Measurements from ENCODE around the gene S100A2. TPM values are rescaled to one million over a fixed set of nuclear protein-coding genes. Genes with fewer than 3 reads are reported as not detected.
"Not testable (repeated sequence)": the region's sequence is repeated elsewhere in the genome, so short reads cannot be mapped to it uniquely, and the experiment has no call there.

Gene S100A2
- total RNA-seq, 1 donor from 2014 or later: not detected

DNA sequence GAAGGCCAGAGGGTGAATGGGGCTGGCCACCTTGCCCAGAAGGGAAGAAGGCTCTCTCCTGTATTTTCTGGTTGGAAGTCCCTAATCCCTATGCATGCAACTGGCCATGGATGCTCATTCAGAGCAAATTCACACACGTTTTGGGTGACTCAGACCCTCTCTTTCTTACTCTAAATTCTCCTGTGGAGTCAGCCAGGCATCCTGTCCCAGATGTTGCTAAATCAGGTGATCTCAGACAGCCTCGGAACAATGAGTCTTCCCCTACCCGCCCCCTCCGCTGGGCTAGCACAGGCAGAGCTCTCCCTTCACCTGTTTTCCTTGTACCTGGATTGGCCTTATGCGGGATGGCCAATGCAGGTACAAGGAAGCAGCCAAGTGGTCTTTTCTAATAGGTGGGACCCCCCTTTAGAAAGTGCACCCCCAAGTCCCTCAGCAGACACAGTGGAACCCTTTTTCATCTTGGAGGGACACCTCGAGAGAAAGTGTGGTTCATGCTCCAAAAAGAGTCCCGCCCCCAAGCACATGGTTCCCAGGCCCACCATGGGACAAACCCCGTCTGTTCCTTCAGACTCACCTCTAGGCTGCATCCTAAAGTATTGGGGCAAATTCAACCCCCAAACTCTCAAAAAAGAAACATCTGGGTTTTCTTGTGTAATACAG lies 38.5 kb downstream of the S100A2 start:
- TF ChIP-seq, protein P1, sequence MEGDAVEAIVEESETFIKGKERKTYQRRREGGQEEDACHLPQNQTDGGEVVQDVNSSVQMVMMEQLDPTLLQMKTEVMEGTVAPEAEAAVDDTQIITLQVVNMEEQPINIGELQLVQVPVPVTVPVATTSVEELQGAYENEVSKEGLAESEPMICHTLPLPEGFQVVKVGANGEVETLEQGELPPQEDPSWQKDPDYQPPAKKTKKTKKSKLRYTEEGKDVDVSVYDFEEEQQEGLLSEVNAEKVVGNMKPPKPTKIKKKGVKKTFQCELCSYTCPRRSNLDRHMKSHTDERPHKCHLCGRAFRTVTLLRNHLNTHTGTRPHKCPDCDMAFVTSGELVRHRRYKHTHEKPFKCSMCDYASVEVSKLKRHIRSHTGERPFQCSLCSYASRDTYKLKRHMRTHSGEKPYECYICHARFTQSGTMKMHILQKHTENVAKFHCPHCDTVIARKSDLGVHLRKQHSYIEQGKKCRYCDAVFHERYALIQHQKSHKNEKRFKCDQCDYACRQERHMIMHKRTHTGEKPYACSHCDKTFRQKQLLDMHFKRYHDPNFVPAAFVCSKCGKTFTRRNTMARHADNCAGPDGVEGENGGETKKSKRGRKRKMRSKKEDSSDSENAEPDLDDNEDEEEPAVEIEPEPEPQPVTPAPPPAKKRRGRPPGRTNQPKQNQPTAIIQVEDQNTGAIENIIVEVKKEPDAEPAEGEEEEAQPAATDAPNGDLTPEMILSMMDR (conservative IDR thresholded peaks at IDR 0.05): no peak
- Mint-ChIP-seq H3K9me3 (no peaks in the 10 kb centered on the region), H3K36me3 (ENCODE audit: low read depth) (no peaks in the 10 kb centered on the region), H3K4me3 (no peak overlapping the region), H3K27me3 (ENCODE audit: low read depth) (no peaks in the 10 kb centered on the region), H3K27ac (ENCODE audit: unreplicated experiment) (no peak overlapping the region), H3K4me1 (peaks cover under 1% of the 10 kb centered on the region)
- no peak for DNase-seq (ENCODE audit: low read depth, low spot score)

DNA sequence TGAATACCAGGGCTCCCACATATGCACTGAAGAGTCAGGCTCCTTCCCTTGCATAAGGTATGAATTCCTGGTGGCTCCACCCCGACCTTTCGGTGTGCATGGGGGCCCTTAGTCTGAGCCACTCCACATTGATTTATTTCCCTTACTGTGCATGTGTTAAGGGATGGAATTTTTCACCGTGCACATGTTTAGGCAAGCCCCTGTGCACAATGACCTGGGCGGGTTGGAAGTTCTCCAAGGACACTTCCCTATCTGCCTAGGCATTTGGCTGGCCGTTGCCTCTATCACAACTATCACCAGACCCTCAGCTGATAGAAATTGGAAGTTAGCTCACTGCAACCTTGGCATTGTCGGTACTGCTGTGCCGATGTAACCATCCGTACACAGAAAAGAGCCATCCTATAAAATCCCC lies 39.5 kb downstream of the S100A2 start:
- Mint-ChIP-seq H3K4me3 (no peak overlapping the region), H3K27me3 (ENCODE audit: low read depth) (no peaks in the 10 kb centered on the region), H3K27ac (ENCODE audit: unreplicated experiment) (no peak overlapping the region), H3K36me3 (ENCODE audit: low read depth) (no peaks in the 10 kb centered on the region), H3K9me3 (no peaks in the 10 kb centered on the region), H3K4me1 (no peaks in the 10 kb centered on the region)
- TF ChIP-seq, protein P1 (conservative IDR thresholded peaks at IDR 0.05): no peak
- DNase-seq (ENCODE audit: low read depth, low spot score): no peak

GRCh38 chr1:153525088-153525728 lies 40.4 kb downstream of the S100A2 start:
- no peak for DNase-seq (ENCODE audit: low read depth, low spot score)
- TF ChIP-seq, protein P1 (conservative IDR thresholded peaks at IDR 0.05): no peak
- Mint-ChIP-seq H3K9me3 (no peaks in the 10 kb centered on the region), H3K4me1 (no peaks in the 10 kb centered on the region), H3K27me3 (ENCODE audit: low read depth) (no peaks in the 10 kb centered on the region), H3K36me3 (ENCODE audit: low read depth) (no peaks in the 10 kb centered on the region), H3K4me3 (no peak overlapping the region), H3K27ac (ENCODE audit: unreplicated experiment) (no peak overlapping the region)

- not testable (repeated sequence) for H3K9me3 Mint-ChIP-seq; H3K27me3 Mint-ChIP-seq (ENCODE audit: low read depth); H3K36me3 Mint-ChIP-seq (ENCODE audit: low read depth); H3K4me3 Mint-ChIP-seq; H3K4me1 Mint-ChIP-seq; DNase-seq (ENCODE audit: low read depth, low spot score); H3K27ac Mint-ChIP-seq (ENCODE audit: unreplicated experiment)
These were observed 43.1 kb downstream of the S100A2 start for GRCh38 chr1:153522353-153523048.

DNA sequence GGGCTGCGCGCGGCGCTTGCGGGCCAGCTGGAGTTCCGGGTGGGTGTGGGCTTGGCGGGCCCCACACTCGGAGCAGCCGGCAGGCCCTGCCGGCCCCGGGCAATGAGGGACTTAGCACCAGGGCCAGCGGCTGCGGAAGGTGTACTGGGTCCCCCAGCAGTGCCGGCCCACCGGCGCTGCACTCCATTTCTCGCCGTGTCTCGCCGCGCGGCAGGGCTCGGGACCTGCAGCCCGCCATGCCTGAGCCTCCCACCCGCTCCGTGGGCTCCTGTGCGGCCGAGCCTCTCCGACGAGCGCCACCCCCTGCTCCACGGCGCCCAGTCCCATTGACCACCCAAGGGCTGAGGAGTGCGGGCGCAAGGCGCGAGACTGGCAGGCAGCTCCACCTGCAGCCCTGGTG lies 43.8 kb downstream of the S100A2 start:
- not testable (repeated sequence) for H3K4me1 Mint-ChIP-seq

GRCh38 chr1:153520818-153521476 lies 44.7 kb downstream of the S100A2 start:
- Mint-ChIP-seq H3K36me3 (ENCODE audit: low read depth) (no peaks in the 10 kb centered on the region), H3K27ac (ENCODE audit: unreplicated experiment) (no peak overlapping the region)

More for the DNA sequence above, 43.8 kb downstream of the S100A2 start:
- H3K27ac Mint-ChIP-seq (ENCODE audit: unreplicated experiment); H3K36me3 Mint-ChIP-seq (ENCODE audit: low read depth); H3K4me3 Mint-ChIP-seq; DNase-seq (ENCODE audit: low read depth, low spot score); H3K9me3 Mint-ChIP-seq; H3K27me3 Mint-ChIP-seq (ENCODE audit: low read depth): not testable (repeated sequence)

DNA sequence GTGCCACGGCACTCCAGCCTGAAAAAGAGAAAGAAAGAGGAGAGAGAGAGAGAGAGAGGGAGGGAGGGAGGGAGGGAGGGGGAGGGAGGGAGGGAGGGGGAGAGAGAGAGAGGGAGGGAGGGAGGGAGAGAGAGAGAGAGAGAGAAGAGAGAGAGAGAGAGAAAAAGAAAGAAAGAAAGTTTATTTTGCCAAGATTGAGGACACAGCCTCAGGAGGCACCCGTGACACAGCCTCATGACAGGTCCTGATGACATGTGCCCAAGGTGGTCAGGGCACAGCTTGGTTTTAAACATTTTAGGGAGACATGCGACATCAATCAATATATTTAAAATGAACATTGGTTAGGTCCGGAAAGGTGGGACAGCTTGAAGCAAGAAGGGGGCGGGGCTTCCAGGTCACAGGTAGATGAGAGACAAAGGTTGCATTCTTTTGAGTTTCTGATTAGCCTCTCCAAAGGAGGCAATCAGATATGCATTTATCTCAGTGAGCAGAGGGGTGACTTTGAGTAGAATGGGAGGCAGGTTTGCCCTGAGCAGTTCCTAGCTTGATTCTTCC lies 45.4 kb downstream of the S100A2 start:
- H3K4me1 Mint-ChIP-seq; H3K27me3 Mint-ChIP-seq (ENCODE audit: low read depth); H3K27ac Mint-ChIP-seq (ENCODE audit: unreplicated experiment); H3K36me3 Mint-ChIP-seq (ENCODE audit: low read depth); H3K9me3 Mint-ChIP-seq; H3K4me3 Mint-ChIP-seq; DNase-seq (ENCODE audit: low read depth, low spot score): not testable (repeated sequence)

More at GRCh38 chr1:153520818-153521476, 44.7 kb downstream of the S100A2 start:
- Mint-ChIP-seq H3K4me3 (no peak overlapping the region), H3K27me3 (ENCODE audit: low read depth) (no peaks in the 10 kb centered on the region), H3K4me1 (peaks cover 8% of the 10 kb centered on the region), H3K9me3 (no peaks in the 10 kb centered on the region)
- DNase-seq (ENCODE audit: low read depth, low spot score): no peak
- TF ChIP-seq, protein P1 (conservative IDR thresholded peaks at IDR 0.05): no peak

Data from neural crest cell (in vitro differentiated cells).